ENCODE measurements around the gene LRRC56.

The LRRC56 gene

DNA sequence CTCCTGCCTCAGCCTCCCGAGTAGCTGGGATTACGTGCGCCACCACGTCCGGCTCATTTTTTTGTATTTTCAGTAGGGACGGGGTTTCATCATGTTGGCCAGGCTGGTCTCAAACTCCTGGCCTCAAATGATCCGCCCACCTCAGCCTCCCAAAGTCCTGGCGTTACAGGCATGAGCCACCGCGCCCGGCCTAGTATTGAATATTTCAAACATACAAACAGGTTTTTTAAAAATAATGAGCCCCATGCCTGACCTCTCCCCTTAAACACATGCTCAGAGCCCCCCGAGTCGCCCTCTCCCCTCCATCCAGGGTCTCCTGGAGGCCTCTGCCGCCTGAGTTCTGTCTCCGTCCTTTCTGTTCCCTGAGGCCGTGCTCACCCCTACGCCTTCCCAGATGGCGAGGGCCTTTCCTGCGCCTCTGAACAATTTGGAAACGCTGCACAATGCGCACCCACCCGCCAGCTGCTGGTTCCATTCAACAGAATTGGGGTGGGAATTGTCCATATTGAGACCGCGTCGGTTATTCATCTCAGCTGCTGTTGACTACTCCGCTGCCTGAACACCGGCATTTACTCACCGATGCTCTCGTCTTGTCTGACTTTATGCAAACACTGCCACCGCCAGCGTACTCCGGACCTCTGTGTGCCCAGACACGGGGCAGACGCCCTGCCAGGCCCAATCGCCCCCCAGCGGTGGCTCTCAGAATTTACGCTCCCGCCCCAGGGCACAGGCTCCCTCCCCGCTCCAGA lies 16.7 kb upstream of the LRRC56 start:
- no peak for DNase-seq (ENCODE audit: low spot score)

DNA sequence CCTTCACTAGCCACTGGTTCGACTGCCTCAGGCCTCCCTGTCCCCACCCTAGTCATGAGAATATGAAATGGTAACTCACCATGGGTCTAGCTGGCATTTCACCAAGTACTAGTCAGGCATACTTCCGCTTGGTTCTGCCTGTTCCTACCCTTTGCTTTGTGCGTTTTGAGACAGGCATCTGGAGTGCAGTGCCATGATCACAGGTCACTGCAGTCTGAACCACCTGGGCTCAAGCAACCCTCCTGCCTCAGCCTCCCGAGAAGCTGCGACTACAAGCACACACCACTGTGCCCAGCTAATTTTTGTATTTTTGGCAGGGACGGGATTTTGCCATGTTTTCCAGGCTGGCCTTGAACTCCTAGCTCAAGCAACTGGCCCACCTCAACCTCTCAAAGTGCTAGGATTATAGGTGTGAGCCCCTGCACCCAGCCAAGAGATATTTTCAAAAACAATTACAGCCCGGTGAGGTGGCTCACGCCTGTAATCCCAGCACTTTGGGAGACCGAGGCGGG lies 16.1 kb upstream of the LRRC56 start:
- no peak for DNase-seq (ENCODE audit: low spot score)

DNA sequence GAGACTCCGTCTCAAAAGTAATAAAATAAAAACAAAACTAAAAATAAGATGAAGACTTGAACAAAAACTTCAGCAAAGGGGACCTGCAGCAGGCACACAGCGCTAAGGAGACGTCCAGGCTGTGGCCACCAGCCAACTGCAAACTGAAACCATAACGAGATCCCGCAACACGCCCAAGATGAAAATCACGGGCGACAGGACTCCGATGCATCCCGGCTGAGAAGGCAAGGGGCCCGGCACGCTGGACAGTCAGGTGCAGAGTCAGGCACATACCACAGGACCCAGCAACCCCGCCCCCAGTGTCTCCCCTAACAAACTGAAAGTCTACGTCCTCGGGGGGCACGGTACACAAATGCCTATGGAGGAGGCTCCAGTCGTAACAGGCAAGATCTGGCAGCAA lies 11.1 kb upstream of the LRRC56 start:
- DNase-seq (ENCODE audit: low spot score) = no peak

DNA sequence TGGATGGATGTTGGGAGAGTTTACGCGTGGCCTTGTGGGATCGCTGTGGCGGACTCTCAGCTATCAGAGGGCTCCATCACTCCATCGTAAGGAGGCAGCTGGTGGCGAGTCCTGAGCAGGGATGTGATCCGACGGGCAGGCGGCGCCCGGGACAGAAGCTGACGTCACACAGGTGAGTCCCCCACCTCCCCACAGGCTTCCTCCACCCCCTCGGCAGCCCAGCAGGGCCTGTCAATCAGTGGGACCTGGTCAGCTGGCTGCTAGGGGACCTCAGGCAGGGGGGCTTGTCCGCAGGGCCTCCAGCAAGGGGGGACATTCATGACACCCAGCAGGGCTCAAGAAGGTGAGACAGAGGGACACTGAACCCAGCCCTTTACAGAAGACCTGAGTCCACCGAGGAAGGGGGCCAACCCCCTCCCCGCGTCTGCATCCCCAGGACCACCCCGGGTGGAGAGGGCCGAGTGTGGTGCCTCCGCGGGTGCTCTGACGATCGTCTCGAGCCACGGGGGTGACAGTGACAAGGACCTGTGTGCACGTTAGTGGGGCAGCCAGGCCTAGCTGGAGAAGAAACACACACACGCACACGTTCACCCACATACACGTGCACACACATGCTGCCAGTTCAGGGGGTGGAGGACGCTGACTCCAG lies 9.0 kb upstream of the LRRC56 start:
- DNase-seq (ENCODE audit: low spot score) = no peak

DNA sequence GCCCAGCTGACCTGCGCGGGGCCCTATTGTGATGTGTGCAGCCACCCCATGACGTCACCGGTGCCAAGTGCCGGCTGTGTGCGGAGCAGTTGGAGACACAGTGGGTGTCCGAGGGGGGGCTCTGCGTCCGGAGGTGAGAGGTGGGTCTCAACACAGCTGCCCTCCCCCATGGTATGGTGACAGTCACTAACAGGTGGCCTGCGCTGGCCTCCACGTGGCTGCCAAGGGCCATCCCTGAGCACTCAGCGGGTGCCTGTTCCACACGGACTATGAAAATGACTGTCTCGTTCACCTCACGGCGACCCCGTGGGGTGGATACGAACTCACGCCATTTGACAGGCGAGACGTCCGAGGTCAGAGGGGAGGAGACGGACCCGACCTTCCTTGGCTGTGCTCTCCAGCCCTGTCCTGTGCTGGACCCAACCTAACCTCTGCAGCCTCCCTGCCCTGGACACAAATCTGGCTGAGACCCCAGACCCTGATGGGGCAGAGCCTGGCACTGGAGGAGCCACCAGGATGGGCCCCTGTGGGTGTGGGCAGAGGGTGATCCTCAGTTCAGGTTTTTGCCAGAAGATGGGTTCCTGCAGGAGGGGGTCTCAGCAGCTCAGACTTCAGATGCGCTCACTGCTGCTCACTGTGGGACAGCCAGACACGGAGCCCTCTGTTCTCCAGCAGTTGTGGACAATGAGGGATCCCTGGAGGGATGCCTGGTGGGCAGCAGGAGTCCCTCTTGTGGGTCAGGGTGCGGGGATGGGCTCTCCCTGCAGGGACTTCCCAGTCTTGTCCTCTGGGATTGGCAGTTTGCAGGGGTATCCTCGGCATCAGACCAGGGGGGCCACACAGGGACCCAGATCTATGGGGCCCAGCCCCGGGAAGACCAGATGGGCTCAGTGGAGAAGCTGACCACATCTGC lies 8.3 kb upstream of the LRRC56 start:
- DNase-seq (ENCODE audit: low spot score) = no peak

DNA sequence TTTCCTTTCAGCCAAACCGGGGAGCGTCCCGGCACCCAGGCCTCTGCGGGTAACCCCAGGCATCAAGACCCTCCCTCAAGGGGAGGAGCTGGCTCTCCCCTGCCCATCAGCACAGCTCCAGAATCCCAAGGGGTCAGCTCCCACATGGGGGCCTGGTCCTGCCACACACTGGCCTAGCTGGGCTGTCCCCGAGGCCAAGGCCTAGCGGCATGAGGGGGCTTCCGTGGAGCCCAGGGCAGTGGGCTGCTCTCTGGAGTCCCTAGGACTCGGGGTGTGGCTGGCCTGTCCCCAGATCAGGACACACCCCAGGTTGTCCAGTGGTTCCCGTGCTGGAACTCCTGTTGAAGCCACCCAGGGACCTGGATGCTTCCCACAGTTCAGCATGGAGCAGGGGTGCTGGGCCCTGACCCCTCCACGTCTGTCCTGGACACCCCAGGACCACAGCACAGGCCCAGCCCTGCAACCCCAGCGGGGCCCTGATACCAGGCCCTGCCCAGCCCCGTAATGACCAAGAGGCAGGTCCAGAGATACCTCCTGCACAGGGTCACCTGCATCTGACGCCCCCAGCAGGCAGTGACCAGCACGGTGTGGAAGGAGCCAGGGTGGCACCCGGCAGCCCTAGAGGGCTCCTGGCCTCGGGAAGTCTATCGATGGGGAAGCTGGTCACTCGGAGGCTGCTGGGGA lies 7.5 kb upstream of the LRRC56 start:
- DNase-seq (ENCODE audit: low spot score) = no peak

DNA sequence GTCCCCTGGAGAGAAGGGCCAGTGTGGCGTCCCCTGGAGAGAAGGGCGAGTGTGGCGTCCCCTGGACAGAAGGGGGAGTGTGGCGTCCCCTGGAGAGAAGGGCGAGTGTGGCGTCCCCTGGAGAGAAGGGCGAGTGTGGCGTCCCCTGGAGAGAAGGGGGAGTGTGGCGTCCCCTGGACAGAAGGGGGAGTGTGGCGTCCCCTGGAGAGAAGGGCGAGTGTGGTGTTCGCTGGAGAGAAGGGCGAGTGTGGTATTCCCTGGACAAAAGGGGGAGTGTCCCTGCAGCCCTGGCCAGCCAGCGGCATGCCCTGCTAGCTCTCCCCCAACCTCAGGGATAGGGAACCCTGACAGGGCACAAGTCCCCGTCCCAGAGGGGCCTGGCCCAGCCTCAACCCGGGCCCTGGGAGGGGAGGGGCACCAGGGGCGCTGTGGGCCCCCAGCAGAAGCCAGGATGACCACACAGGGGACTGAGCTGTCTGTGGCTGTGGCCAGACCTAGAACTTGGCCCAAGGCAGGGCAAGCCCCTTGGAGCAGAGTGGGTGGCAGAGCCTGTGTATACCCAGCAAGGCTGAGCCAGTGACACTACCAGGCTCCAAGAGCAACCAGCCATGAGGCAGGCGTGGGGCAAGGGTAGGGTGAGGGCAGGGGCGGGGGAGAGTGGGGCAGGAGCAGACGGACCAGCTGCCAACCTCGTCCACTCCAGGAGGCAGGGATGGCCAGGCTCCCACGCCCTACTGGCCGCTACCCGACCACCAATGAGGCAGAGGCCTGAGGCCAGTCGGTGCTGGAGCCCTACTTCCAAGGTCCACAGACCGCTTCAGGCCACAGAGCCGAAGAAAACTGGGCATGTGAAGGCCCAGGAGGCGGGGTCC lies 6.1 kb upstream of the LRRC56 start:
- DNase-seq (ENCODE audit: low spot score) = no peak

DNA sequence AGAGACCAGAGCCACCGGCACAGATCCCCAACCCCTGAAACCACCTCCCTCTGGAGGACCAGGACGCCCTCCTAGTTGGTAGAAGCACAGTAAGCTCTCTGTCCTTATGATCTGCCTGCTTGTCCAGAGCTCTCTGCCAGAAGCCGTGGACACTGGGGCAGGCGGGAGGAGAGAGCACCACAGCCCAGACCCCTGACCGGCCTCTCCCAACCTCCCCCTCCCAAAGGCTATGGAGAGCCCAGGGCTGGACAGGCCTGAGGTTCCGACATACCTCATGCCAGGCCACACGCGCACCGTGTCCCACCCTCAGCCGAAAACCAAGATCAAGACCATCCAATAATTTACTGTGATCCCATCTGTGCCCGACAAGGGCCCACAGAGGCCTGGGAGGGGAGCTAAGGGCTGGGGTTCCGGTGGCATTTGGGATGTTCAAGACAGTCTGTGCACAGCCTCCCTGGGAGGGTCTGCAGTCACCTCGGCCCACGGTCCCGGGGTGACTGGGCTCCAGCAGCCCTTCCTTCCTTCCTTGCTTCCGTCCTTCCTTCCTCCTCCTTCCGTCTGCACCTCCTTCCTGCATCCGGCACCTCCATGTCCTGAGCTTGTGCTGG lies 5.3 kb upstream of the LRRC56 start:
- no peak for DNase-seq (ENCODE audit: low spot score)

DNA sequence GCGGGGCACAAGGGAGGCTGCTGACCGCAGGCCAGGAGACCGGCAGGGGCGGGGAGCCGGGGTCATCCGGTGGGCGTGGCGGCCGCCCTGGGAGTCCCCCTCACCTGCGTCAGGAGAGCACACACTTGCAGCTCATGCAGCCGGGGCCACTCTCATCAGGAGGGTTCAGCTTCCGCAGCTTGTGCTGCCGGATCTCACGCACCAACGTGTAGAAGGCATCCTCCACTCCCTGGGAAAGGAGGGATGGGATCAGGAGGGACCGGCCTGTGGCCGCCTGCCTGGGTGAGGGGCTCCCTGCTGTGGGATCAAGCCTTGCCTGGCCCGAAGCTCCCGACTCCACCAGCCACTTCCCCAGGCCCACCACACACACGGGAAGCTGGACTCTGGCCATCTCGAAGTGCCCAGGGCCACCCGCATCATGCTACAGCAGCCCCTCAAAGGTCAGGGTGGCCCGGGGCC lies 4.8 kb upstream of the LRRC56 start:
- no peak for DNase-seq (ENCODE audit: low spot score)

DNA sequence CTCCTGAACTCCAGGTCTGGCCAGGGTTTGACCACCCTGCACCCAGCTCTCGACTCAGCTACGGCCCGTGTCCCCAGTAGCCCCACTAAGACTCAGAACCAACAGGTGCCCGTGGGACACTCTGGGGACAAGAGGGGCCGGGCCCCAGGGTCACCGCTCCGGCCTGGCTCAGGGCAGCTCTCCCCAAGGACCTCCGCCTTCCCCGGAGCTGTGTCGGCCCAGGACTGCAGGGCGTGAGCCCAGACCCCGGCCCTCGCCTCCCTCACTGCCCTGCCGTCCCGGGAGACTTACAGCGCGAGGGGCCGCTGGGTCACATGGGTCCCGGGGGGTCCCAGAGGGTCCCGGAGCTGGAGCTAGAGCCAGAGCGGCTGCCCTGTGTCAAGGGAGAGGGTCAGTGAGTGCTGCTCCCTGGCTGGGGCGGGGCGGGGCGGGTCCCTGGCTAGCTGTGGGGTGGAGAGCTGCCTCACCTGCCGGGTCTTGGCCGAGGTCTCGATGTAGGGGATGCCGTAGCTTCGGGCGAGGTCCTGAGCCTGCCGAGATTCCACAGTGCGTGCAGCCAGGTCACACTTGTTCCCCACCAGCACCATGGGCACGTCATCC lies 4.2 kb upstream of the LRRC56 start:
- DNase-seq (ENCODE audit: low spot score) = no peak

DNA sequence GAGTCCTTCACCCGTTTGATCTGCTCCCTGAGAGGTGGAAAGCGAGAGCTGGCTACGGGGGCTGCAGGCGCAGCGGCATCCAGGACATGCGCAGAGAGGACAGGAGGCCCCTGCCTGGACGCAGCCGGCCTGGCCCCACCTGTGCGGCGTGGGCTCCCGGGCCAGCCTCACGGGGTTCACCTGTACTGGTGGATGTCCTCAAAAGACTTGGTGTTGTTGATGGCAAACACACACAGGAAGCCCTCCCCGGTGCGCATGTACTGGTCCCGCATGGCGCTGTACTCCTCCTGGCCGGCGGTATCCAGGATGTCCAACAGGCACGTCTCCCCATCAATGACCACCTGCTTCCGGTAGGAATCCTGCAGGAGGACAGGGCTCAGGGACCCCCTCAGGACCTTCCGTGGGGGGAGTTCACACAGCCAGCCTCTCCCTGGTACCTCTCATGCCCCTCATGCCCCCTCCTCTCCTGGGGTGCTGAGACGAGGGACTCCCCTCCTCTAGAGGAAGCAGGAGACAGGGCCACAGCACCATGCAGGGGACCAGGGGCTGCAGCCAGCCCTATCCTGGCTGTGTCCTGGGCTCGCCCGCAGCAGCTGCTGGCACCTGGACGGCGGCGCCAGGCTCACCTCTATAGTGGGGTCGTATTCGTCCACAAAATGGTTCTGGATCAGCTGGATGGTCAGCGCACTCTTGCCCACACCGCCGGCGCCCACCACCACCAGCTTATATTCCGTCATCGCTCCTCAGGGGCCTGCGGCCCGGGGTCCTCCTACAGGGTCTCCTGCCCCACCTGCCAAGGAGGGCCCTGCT lies 3.5 kb upstream of the LRRC56 start:
- no peak for DNase-seq (ENCODE audit: low spot score)

DNA sequence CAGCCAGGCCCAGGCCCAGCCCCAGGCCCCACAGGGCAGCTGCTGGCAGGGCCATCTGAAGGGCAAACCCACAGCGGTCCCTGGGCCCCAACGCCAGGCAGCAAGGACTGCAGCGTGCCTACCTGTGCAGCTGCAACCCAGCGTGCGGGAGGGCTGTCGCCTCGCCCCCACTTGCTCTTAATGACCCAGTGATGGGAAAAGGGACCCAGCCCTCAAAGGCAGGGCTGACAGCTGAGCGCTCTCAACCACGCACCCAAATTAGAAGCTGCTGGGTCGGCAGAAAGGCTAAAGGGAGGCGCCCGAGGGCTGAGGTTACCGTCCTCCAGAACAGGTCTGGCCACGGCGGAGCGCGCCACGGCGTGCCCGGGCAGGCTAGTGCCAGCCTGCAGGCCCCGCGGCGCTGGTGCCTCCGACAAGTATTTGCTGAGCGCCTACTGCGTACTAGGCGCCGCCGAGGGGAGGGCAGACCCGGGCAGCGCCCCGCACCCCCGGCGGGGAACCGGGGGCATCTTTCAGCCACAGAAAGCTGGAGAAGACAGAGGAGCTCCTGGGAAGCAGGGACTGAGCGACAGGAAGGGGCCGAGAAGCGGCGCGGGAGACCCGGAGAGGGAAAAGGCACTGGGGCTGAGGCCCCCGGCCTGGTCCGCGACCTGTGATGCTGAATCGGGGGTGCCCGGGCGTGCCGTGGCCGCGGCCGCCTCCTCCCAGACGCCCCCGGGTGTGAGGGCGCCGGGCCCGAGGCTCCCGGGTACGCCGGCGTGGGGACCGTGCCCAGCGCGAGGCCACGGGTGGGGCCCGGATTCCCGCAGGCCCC lies 2.7 kb upstream of the LRRC56 start:
- no peak for DNase-seq (ENCODE audit: low spot score)

DNA sequence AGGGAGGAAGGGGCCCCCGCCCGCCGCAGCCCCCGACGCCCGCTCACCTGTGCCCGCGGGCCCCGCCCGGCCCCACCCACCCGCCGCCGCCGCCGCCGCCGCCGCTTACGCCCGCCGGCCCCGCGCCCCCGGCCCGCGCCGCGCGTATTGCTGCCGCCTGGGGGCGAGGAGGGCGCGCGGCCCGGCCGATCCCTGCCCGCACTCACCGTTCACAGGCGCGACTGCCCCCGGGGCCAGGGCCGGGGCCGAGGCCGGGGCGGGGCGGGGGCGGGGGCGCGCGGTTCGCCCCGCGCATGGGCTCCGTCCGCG lies 2.2 kb upstream of the LRRC56 start:
- no peak for DNase-seq (ENCODE audit: low spot score)

DNA sequence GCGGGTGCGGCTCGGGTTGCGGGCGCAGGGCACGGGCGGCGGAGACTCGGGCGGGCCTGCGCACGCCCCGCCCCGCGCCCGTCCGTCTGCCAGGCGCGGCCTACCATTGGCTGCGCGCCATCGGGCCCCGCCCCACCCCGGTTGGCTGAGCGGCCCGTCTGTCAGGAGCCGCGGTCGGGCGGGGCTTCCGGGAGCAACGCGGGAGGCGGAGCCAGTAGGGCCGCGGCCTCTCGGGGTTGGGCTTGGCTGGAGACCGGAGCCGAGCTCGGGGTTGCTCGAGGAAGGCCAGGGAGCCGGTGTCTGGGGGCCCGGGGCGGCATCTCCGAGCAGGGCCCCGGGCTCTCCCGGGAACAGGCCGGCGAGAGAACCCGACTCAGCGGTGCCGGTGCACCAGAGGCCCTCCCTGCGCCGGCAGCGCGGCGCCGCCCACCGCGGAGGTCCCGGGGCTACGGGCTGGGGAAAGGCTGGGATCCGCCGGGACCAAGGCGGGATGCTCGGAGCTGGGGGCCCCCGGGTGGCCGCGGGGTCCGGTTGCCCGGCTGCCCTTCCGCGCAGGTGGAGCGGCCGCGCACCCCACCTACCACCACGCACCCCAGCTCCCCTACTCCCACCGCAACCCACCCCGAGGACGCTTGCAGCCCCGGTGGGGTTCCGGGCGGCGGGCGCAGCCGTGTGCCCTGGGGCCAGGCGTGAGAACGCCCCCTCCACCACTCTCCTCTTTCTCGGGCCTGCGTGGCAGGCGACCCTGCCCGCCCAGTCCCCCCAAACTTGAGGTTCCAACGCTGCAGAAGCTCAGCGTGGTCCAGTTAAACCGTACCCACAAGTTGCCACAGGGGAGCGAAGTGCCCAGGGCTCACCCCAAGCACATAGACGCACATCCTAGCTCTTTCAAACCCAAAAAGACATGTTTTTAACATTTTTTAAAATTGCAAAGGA lies 1.5 kb upstream of the LRRC56 start, which contains the start of gene HRAS:
Gene HRAS, minus strand, starts transcription at position 58 of the 936 bp plus-strand sequence.
- DNase-seq (ENCODE audit: low spot score) = peak; percentile 90

DNA sequence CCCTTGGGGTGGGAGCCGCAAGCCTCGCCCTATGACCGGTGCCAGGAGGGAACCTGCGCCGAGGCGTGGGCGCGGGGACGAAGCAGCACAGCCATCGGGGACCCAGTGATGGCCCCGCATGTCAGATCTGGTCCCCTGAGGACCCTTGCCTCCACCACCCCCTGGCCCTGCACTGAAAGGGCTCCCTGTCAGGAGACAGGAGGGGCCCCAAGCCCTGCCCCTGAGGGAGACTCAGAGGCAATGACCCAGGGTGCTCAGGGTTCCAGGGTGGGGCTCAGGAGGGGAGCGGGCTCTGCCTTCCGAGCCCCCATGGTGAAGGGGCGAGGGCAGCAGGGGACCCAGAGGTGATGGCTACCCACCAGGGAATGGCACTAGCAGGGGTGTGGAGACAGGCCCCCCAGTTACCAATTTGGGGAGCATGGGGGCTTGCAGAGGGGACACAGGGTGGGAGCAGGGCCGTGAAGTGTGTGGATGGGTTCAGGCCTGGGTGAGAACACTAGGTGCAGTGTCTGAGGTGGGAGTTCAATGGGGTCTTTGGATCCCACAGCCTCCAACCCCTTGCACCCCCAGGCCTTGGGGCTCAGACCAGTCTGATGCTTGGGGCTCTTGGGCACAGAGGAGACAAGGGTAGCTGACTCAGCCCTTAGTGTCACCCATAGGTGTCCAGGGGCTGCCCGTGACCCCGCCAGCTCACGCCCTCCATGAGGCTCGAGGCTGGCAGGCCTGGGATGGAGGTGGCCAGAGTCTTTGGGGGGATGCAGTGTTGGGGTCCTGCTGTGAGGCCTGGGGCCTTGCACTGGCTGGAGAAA lies 499 bp downstream of the LRRC56 start:
- no peak for DNase-seq (ENCODE audit: low spot score)
